COLO829 (cell line): ENCODE results near the gene ALPK3.

Source experiments
- DNase-seq: peaks from one replicate; pipeline ENCODE4 v3.0.0; 2012; ENCODE audit warnings: low spot score

The ALPK3 gene

GRCh38 chr15:84797801-84798200, 19.4 kb upstream of the ALPK3 start:
- no peak for DNase-seq

- no peak for DNase-seq
Measured at GRCh38 chr15:84798436-84798946, 18.7 kb upstream of the ALPK3 start.

GRCh38 chr15:84799511-84800187, 17.5 kb upstream of the ALPK3 start:
- no peak for DNase-seq

DNA sequence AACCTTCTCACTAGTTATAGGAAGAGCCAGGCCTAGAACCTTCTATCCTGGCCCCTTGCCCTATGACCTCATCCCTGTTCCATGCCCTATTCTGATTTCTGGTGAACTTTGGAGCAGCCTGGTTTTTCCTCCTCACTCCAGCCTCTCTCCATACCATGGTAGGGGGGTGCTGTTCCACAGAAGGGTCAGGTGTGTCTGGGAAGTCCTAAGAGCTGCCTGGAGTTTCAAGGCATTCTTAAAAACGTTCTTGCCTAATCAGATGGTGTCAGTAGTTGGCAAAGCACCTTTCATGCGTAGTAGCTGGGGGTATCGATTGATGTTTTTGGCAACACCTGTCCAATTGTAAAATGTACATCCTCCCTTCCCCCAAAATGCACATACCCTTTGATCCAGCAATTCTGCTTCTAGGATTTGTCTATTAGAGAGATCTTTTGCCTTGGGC, 16.8 kb upstream of the ALPK3 start:
- DNase-seq: no peak

- DNase-seq: no peak
Measured at GRCh38 chr15:84804005-84804900, 12.9 kb upstream of the ALPK3 start.

DNA sequence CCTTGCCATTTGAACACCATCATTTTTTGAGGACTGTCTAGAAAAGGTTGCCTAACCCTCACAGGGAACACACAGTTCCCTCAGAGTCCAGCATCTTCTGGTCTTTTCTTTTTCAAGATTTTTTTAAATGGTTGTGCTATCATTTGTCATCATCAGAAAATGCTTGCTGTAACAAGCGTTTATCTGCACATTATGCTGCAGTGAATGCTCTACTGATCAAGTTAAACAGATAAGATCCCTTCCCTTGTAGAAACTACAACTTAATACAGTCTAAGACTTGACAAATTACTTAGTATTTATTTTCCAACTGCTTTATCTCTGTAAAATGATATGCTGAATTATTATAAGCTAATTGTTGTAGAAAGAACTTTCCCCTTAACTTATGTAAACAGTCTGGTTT, 11.9 kb upstream of the ALPK3 start:
- no peak for DNase-seq

DNA sequence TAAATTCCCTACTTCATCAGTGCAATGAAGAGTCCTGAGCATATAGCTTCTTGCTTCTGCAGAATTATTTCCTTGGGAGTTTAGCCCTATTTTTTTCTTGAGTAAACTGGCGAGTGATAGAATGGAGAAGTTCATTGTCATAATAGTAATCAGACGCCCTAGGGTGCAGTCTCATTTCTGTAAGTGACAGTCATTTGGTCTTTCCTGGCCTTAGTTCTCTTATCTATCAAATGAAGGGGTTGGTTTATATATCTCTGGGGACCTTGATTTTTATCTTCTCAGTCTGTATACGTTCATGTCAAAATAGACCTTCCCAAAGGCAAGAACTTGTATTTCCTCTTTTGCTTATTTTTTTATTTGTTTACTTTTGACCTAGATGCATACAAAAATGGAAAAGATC, 9.9 kb upstream of the ALPK3 start:
- no peak for DNase-seq

GRCh38 chr15:84810073-84810840, 6.9 kb upstream of the ALPK3 start:
- no peak for DNase-seq

DNA sequence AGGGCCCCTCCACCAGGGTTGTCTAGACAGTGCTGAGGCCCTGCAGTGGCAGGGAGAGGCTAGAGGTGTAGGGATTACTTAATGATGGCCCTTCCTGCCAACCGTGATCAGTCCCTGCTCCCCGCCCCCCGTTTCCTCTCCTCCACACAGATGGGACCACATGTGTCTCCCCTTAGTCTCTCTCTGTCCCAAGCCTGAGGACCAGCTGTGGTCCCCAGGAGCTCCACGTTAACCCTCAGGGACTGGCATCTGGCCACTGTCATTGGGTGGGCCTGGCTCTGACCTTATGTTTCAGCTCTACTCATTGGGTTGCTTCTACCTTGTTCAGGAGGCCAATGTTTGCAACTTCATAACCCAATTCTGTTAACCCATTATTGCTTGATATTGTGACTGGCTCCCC, 6.0 kb upstream of the ALPK3 start:
- no peak for DNase-seq

- no peak for DNase-seq
Measured at GRCh38 chr15:84811828-84812227, 5.3 kb upstream of the ALPK3 start.

DNA sequence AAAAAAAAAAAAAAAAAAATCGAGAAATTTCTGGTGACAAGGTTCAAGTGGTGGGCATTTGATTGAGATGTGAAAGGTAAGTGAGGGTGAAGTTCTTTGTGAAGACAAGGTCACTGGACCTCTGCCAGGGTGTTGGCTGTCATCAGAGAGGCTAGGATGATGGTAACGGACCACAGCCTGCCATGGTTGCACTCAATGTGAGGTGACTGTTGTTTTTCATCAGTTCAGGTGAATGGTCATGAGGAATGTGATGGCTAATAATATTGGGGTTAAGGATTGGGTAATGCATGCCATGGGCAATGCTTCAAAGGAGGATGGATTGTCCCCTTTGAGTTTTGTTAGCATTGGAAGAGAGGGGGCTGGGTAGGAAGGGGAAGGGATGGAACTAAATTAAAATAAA, 4.3 kb upstream of the ALPK3 start:
- DNase-seq: no peak

DNA sequence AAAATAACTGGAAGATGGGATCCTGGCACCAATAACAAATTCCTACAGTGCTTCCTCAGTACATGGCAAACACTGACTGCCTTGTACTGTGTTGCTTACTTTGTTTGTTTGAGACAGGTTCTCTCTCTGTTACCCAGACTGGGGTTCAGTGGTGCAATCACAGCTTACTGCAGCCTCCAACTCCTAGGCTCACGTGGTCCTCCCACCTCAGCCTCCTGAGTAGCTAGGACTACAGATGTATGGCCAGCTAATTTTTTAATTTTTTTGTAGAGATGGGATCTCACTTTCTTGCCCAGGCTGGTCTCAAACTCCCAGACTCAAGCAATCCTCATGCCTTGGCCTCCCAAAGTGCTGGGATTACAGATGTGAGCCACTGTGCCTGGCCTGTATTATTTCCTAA, 3.7 kb upstream of the ALPK3 start:
- DNase-seq: no peak

GRCh38 chr15:84813931-84814330, 3.2 kb upstream of the ALPK3 start:
- no peak for DNase-seq

- no peak for DNase-seq
Measured at GRCh38 chr15:84814916-84815315, 2.2 kb upstream of the ALPK3 start.

GRCh38 chr15:84817466-84818081, 418 bp downstream of the ALPK3 start:
- no peak for DNase-seq

- peak; percentile 36 for DNase-seq
Measured at GRCh38 chr15:84818261-84819131, 1.3 kb downstream of the ALPK3 start.

GRCh38 chr15:84819291-84819768, 2.2 kb downstream of the ALPK3 start:
- DNase-seq: peak; percentile 39

DNA sequence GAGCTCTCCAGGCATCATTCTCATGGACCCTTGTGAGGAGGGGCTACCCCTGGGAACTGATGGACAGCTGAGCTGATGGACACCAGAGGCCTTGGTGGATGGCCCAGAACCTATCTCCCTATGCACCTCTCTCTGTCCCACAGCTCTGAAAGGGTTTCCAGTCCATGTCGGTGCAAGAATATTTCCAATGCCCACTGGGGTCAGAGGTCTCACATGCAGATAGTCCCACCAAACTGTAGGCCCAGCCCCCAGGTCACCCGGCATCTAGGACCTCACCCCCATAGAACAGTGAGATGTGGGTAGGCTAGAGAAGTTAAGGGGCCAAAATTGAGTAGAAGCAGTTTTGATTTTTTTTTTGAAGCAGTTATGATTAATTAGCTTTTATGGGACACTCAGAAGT, 2.6 kb downstream of the ALPK3 start:
- no peak for DNase-seq

DNA sequence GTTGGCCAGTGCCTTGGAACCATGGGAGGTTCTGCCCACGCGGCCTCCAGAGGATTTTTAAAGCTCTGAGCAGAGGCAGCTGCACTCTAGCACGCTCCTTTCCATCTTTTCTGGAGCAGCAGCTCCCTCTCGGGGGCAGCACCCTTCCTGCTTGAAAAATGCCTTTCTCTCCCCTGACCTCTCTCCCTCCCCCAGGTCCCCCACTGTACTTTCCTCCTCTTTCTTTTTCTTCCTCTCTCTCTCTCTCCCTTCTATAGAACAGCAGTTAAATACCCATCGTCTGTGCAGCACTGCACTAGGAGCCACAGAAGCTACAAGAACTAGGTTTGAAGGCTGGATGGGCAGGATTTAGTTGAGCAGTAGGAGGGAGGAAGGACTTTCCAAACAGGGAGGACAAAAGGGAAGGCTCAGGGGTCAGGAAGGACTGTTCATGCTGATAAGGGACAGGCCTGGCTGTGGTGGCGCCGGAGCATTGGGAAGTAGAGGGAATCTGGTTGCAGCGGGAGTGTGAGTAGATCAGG, 4.4 kb downstream of the ALPK3 start:
- DNase-seq: no peak

DNA sequence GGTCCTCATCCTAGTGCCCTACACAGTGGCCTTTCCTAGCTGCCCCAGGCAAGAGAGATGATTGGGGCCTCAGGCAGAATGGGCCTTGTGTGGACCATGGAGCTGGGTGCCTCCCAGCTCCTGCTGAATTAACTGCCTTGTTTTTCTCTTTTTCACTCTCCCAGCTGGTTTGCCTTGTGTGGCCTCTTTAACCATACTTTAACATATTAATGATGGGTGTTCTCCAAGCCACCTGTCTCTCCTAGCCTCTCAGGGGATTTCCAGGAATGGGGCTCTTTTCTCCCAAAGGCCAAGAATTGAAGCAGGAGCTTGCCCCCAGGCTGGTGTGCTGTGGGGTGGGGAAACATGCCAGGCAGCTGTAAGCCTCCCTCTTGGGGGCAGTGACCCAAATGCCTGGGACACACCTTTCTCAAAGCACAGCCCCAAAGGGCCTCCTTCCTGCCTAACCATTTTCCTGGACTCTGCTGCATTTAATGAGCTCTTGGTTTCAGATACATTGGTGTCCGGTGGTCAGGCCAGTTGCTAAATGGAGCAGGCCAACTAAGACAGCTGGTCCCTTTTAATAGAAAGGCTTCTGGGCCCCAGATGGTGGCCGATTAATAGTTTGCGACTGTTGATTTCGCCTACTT, 5.6 kb downstream of the ALPK3 start:
- DNase-seq: no peak
